Kidney epithelial cell (primary cell): ENCODE measurements around the gene ELL. TPM values are rescaled to one million over a fixed set of nuclear protein-coding genes. Genes with fewer than 3 reads are reported as not detected.

Experiments used
- DNase-seq: peaks from one replicate; pipeline ENCODE4 v3.0.0-alpha.2; 2010; ENCODE audit warnings: low read depth
- H3K27me3 ChIP-seq: 2 replicates; pipeline ENCODE4 v1.6.0; 2011; ENCODE audit warnings: low read length; ENCODE audit not compliant: control insufficient read depth, insufficient read depth
- H3K36me3 ChIP-seq: 2 replicates; pipeline ENCODE4 v1.5.1; 2011; ENCODE audit warnings: low read length; ENCODE audit not compliant: control insufficient read depth, insufficient read depth
- H3K4me3 ChIP-seq: 2 replicates; pipeline ENCODE4 v1.5.1; 2011; ENCODE audit warnings: low read depth, mild to moderate bottlenecking, control low read depth, low read length
- CTCF ChIP-seq: IDR thresholded peaks from 2 replicates; pipeline ENCODE4 v1.5.1; 2011; ENCODE audit warnings: mild to moderate bottlenecking, moderate library complexity, low read length, control low read depth, inconsistent platforms; ENCODE audit not compliant: insufficient read depth, poor library complexity, severe bottlenecking
- total RNA-seq: library from RNA; depleted of rRNA; stranded (reverse); fragments of >200 nt; gene quantifications from 2 replicates; pipeline ENCODE4 v1.2.3, GENCODE V29; 2015

ELL gene
- total RNA-seq, 1 donor from 2014 or later = 13.1 TPM

GRCh38 chr19:18450021-18450930, 71.6 kb downstream of the ELL start:
- DNase-seq = no peak
- TF ChIP-seq CTCF = no peak
- H3K36me3 ChIP-seq = no peaks in the 10 kb centered on the region
- H3K27me3 ChIP-seq = no peaks in the 10 kb centered on the region
- no peak overlapping the region for H3K4me3 ChIP-seq

GRCh38 chr19:18449552-18449951, 72.3 kb downstream of the ELL start:
- Histone ChIP-seq H3K4me3 (no peak overlapping the region), H3K27me3 (no peaks in the 10 kb centered on the region), H3K36me3 (no peaks in the 10 kb centered on the region)
- no peak for DNase-seq
- TF ChIP-seq CTCF = no peak

GRCh38 chr19:18446811-18447359, 75.0 kb downstream of the ELL start:
- Histone ChIP-seq H3K27me3 (no peaks in the 10 kb centered on the region), H3K4me3 (no peak overlapping the region), H3K36me3 (no peaks in the 10 kb centered on the region)
- no peak for TF ChIP-seq CTCF
- no peak for DNase-seq

GRCh38 chr19:18446145-18446810, 75.6 kb downstream of the ELL start:
- Histone ChIP-seq H3K36me3 (no peaks in the 10 kb centered on the region), H3K27me3 (no peaks in the 10 kb centered on the region), H3K4me3 (no peak overlapping the region)
- no peak for DNase-seq
- TF ChIP-seq CTCF = no peak

GRCh38 chr19:18445262-18445948, 76.5 kb downstream of the ELL start:
- no peaks in the 10 kb centered on the region for H3K27me3 ChIP-seq
- no peak overlapping the region for H3K4me3 ChIP-seq
- no peaks in the 10 kb centered on the region for H3K36me3 ChIP-seq
- no peak for DNase-seq
- TF ChIP-seq CTCF = no peak
